ENCODE data around the gene HOXD3.

HOXD3 gene

GRCh38 chr2:176149481-176149938, 7.6 kb upstream of the HOXD3 start:
- no peak for DNase-seq (ENCODE audit: low read depth)

- no peak for DNase-seq (ENCODE audit: low read depth)
Observed at GRCh38 chr2:176149939-176150583, 7.0 kb upstream of the HOXD3 start.

GRCh38 chr2:176150584-176151441, 6.3 kb upstream of the HOXD3 start:
- no peak for DNase-seq (ENCODE audit: low read depth)

GRCh38 chr2:176151442-176152287, 5.4 kb upstream of the HOXD3 start, which contains the start of gene HOXD4:
Gene HOXD4, plus strand, starts transcription at chr2:176151550. Its CDS starts 84 bp downstream, at chr2:176151634.
- no peak for DNase-seq (ENCODE audit: low read depth)

GRCh38 chr2:176152350-176153181, 4.5 kb upstream of the HOXD3 start:
- DNase-seq (ENCODE audit: low read depth), result no peak

- no peak for DNase-seq (ENCODE audit: low read depth)
Observed at GRCh38 chr2:176154576-176155252, 2.4 kb upstream of the HOXD3 start.

GRCh38 chr2:176155356-176156044, 1.6 kb upstream of the HOXD3 start:
- no peak for DNase-seq (ENCODE audit: low read depth)

- no peak for DNase-seq (ENCODE audit: low read depth)
Observed at GRCh38 chr2:176156301-176156806, 753 bp upstream of the HOXD3 start.

GRCh38 chr2:176157499-176158185, 535 bp downstream of the HOXD3 start:
- no peak for DNase-seq (ENCODE audit: low read depth)

- DNase-seq (ENCODE audit: low read depth), result no peak
Observed at GRCh38 chr2:176158186-176158591, 1.1 kb downstream of the HOXD3 start.

GRCh38 chr2:176158855-176159662, 2.0 kb downstream of the HOXD3 start:
- no peak for DNase-seq (ENCODE audit: low read depth)

- DNase-seq (ENCODE audit: low read depth), result no peak
Observed at GRCh38 chr2:176159663-176160250, 2.6 kb downstream of the HOXD3 start.

GRCh38 chr2:176160251-176160985, 3.3 kb downstream of the HOXD3 start:
- DNase-seq (ENCODE audit: low read depth), result no peak

GRCh38 chr2:176160986-176161824, 4.1 kb downstream of the HOXD3 start:
- no peak for DNase-seq (ENCODE audit: low read depth)

- DNase-seq (ENCODE audit: low read depth), result peak; percentile 7
Observed at GRCh38 chr2:176161825-176162626, 4.9 kb downstream of the HOXD3 start.
